ENCODE data around the gene TNC.

DNA sequence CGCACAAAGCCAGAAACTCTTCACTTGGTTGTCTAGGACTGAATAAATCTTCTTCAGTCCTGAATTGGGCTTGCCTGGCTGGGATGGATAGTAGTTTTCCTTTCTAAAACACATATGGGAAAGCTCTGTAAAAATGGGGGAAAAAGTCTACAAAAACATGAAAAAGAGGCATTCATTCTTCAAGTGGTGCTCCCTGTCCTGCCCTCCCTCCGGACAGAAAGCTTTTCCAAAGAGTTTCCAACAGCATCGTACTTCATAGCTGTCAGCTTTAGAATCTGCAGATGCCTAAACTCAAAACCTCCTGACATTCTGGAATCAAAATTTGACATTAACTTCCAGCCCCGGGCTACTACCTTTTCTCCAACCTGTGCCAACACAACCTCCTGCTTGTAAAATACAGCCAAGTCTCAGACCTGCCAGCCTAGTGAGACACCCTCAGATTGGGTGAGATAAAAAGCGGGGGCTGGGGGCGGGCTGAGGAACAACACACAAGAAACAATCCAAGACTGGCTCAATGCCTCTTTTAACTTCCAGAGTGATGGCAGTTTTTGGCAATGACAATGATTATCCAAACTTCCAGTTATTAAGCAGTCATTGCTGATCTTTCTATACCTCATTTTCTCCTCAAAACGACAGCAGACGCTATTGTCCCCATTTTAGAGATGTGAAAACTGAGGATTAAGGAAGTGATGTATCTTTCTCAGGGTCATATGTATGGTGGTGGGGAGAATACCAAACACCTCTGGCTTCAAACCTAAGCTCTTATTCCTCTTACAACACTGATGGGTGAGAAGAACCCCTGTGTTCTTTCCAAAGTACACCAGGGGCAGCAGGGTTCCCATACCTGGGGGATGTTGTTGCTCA is 1.3 kb downstream of the TNC start:
- TF ChIP-seq, protein P1, sequence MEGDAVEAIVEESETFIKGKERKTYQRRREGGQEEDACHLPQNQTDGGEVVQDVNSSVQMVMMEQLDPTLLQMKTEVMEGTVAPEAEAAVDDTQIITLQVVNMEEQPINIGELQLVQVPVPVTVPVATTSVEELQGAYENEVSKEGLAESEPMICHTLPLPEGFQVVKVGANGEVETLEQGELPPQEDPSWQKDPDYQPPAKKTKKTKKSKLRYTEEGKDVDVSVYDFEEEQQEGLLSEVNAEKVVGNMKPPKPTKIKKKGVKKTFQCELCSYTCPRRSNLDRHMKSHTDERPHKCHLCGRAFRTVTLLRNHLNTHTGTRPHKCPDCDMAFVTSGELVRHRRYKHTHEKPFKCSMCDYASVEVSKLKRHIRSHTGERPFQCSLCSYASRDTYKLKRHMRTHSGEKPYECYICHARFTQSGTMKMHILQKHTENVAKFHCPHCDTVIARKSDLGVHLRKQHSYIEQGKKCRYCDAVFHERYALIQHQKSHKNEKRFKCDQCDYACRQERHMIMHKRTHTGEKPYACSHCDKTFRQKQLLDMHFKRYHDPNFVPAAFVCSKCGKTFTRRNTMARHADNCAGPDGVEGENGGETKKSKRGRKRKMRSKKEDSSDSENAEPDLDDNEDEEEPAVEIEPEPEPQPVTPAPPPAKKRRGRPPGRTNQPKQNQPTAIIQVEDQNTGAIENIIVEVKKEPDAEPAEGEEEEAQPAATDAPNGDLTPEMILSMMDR (IDR thresholded peaks at IDR 0.05 in 8 of 11, conservative IDR thresholded peaks at IDR 0.05 in 3 of 11), result no peak
- no peak for TF ChIP-seq POLR2A (IDR thresholded peaks at IDR 0.05)

Measured in spleen (tissue), 7 donors.